Glomerular endothelial cell (primary cell): Measurements from ENCODE around the gene UNC119. TPM values are rescaled to one million over a fixed set of nuclear protein-coding genes. Genes with fewer than 3 reads are reported as not detected.

Experiments used
- DNase-seq: peaks from one replicate; pipeline ENCODE4 v3.0.0-alpha.2; 2011; ENCODE audit warnings: low read depth, low spot score; ENCODE audit errors: extremely low read depth
- total RNA-seq: library from RNA; depleted of rRNA; stranded (reverse); fragments of >200 nt; gene quantifications from 2 replicates; pipeline ENCODE4 v1.2.3, GENCODE V29; 2015

Gene UNC119
- total RNA-seq, 1 donor from 2014 or later: 38.0 TPM

- DNase-seq: no peak
Observed at GRCh38 chr17:28545141-28545503, 7.3 kb downstream of the UNC119 start.

DNA sequence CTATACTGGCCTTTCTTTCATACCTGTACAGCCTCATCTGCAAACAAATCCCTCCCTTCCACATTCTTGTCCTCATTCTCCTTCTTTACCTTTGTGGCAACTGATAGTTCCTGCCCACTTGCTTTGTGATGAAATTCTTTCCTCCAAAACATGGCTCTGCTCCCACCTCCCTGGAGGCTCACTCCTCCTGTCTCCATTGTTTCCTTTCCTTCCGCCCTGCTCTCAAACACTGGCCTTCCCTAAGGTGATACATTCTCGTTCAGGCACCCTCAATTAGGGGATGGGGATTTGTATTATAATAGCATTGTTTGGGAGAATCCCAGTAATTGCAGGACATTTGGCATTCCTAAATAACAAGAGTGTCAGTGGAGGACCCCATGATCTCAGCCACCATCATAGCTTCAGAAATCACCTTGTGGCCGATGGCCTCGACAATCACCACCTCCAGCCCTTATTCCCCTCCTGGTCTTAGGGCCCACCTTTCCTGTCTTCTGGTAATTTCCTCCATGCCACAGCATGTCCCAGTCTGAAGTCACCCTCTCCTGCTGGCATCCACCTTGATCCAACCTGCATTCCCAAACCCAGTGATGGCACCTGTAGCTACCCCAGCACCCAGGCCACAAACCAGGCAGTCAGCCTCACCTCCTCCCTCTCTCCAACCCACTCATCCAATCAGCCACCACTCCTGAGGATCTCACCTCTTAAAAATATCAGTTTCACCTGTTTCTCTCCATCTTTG is 7.9 kb downstream of the UNC119 start:
- DNase-seq: no peak

DNA sequence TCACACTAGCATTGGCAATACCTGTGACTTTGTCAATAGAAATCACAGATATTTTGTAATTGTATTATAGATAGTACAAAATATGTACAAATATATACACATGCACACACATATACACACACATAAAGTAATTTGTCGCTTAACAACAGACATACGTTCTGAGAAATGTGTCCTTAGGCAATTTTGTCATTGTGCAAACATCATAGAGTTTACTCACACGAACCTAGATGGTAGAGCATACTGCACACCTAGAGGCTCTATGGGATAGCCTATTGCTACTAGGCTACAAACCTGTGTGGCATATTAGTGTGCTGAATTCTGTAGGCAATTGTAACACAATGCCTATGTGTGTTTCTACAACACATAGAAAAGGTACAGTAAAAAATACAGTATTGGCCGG is 11.0 kb downstream of the UNC119 start:
- no peak for DNase-seq

DNA sequence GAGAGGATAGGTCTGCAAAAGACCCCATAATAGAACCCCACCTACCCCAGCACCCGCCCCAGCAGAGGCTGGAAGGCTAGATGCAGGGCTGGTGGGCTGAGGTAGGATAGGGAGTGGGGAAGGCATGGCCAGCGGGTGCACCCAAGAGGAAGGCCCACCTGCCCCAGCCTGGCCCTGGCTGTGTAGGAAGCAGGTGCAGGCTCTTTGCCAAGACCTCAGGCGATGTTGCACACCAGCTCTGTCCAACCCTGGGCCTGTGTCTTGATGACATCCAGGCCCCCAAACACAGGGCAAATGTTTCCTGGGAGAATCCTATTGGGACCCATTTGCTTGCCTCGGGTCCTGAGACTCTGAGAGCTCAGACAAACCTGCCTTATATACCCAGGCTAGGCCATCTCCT is 12.2 kb downstream of the UNC119 start:
- no peak for DNase-seq

- DNase-seq: no peak
Observed at GRCh38 chr17:28538296-28538895, 14.0 kb downstream of the UNC119 start.

DNA sequence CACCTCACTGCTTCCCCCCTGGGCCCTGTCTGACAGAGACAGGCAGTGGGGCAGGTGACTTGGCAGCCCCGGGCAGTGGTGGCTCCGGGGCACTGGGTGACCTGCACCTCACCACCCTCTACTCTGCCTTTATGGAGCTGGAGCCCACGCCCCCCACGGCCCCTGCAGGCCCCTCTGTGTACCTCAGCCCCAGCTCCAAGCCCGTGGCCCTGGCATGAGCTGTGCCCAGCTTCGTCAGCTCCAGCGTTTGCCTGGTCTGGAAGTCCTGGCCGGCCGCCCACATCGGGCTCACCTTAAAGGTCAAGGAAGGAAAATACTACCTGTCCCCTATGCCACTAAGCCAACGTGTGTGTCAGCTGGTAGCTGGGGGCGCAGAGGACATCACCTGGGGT is 15.2 kb downstream of the UNC119 start:
- no peak for DNase-seq

DNA sequence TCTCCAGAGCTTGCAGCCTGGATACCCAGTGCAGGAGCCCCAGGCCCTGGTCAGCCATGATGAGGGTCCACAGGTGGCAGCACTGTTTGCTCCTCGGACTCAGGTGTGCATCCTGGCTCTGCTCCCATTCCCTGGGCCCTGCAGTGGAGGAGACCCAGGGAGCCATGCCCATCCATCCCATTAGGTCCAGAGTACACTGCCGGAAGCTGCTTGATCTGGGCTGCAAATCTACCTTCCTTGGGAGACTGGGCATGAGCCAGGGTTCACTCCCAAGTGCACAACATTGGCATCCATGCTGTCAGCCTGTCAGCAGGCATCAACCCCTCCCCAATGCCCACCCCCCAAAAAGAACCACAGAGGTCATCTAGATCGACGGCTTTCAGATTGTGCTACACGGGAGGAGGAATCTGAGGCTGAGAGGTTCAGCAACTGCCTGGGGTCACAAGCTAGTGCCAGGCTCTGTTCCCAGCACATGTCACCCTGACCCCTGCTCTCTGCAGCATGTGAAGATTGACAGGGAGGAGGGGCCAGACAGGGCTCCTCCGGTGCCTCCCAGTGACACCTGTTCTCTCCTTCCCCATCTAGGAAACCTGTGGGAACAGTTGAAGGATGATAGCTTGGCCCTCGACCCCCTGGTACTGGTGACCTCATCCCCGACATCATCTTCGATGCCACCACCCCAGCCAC is 15.7 kb downstream of the UNC119 start:
- no peak for DNase-seq

DNA sequence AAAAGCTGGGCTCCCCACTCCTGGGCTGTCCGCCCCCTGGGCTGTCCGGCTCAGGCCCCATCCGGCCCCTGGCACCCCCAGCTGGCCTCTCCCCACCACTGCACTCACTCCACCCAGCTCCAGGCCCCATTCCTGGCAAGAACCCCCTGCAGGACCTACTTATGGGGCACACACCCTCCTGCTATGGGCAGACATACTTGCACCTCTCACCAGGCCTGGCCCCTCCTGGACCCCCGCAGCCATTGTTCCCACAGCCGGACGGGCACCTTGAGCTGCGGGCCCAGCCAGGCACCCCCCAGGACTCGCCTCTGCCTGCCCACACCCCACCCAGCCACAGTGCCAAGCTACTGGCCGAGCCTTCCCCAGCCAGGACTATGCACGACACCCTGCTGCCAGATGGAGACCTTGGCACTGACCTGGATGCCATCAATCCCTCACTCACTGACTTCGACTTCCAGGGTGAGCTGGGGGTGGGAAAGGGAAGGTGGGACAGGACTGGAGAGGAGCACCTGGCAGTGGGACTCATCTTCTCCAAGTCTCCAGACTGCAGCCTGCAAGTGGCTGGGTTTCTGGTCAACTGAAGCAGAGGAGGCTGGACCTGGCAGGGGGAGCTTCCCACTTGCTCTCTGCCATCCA is 17.6 kb downstream of the UNC119 start:
- no peak for DNase-seq

DNA sequence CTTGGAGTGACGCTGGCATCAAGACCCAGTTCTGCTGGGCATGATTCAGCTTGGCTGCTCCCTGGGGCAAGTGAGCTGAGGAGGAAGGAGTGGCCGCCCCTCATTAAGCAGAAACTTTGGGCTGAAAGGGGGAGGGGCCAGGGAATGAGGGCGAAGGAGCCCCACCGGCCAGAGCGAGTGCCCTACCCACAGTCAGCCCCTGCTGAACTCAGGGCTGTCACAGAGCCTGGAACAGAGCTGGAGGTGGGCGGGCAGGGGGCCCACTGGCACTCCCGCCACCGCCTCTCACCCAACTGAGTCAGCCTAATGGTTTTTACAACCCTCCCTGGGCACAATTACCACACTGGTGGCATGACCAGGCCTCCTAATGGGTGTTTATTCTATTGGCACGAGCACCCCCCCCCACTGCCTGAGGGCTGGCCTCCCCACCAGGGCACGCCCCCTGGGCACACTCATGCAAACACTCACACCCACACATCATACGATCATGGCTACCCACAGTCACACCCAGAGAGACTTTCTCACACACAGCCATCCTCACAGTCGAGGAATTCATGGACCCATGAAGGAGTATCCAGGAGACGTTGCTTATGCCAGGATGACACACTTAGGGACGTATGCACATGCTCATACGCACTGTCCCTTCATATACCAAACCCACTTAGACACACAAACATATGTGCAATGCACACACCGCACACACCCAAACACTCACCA is 19.2 kb downstream of the UNC119 start:
- no peak for DNase-seq

GRCh38 chr17:28532050-28532960 is 20.1 kb downstream of the UNC119 start:
- no peak for DNase-seq

DNA sequence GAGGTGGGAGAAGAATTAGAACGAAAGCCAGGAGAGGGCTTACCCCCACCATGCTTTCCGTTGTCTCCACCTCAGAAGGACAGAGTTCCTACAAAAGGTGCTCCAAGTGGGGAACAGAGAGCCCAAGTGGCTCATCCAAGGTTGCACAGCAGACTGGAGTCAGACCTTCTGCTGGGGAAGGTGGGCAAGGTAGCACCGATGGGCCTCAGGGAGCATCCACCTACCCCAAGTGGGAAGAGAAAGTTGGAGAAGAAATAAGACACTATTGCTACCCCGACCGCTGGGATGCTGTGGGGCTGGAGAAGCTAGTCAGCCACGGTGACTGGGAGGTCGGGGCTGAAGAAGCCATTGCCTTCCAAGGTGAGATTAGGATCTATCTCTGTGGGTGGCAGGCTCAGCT is 21.5 kb downstream of the UNC119 start:
- DNase-seq: no peak

GRCh38 chr17:28530250-28530649 is 22.2 kb downstream of the UNC119 start:
- DNase-seq: no peak

DNA sequence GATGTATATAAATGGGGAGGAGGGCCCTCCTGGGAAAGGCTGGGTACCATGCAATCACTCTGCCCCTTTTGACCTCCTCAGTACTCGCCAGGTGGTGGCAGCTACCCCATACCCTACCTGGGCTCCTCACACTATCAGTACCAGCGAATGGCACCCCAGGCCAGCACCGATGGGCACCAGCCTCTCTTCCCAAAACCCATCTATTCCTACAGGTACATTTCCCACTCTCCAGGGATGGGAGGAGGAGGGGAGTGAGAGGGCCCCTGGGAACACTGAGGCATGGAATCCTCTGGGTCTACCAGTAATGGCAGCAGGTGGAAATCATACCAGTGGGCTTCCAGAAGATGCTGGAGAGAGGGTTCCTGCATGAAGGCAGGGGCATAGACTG is 23.4 kb downstream of the UNC119 start:
- no peak for DNase-seq

DNA sequence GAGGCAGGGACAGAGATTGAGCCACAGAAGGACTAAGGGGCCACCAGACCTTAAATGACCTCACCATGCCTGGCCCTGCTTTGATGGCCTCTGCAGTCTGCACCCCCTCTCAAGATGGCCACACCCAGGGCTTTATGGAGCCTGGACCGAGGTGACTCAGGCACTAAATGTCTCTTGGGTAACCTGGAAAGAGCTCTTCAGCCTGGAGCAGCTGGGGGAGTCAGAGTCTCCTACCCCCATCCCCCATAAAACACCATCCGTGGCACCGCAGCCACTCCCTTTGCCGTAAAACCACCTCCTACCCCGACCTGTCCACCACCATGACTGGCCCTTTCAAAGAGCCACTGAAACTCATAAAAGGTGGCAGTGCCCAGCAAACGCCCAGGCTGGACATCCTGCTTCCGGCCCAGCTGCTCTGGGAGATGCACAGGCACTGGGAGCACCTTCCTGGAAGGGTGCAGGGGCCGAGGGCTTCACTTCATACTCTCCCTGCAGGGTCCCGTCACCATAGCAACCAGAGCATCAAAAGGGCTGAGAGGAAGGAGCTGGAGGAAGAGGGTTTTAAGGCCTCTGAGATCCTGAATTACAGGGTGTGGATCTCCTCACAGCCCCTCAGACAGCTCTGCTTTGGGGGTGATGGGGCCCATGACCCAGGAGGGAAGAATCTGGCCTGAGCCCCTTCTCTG is 24.0 kb downstream of the UNC119 start:
- no peak for DNase-seq

GRCh38 chr17:28527859-28528258 is 24.6 kb downstream of the UNC119 start:
- DNase-seq: no peak

DNA sequence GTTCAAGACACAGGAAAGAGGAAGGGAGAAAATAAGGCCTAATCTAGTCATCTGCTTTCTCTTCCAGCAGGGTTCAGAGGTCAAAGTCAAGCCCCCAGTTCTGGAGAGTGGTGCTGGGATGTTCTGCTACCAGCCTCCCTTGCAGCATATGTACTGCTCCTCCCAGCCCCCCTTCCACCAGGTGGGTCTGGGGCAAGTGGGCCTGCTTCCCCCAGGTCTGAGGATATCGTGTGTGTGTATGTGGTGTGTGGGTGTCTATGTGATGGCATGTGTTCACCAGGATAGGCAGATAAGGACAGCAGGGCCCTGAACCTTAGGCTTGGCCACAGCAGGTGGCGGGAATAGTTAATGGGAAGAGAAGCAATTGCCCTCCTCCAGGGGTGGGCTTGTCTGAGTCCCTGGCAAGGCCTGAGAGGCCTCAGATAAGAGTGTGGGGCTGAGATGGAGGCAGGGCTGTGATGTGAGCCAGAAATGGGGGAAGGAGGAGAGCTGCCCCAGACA is 25.2 kb downstream of the UNC119 start:
- DNase-seq: no peak

- no peak for DNase-seq
Observed at GRCh38 chr17:28526381-28526780, 26.0 kb downstream of the UNC119 start.

DNA sequence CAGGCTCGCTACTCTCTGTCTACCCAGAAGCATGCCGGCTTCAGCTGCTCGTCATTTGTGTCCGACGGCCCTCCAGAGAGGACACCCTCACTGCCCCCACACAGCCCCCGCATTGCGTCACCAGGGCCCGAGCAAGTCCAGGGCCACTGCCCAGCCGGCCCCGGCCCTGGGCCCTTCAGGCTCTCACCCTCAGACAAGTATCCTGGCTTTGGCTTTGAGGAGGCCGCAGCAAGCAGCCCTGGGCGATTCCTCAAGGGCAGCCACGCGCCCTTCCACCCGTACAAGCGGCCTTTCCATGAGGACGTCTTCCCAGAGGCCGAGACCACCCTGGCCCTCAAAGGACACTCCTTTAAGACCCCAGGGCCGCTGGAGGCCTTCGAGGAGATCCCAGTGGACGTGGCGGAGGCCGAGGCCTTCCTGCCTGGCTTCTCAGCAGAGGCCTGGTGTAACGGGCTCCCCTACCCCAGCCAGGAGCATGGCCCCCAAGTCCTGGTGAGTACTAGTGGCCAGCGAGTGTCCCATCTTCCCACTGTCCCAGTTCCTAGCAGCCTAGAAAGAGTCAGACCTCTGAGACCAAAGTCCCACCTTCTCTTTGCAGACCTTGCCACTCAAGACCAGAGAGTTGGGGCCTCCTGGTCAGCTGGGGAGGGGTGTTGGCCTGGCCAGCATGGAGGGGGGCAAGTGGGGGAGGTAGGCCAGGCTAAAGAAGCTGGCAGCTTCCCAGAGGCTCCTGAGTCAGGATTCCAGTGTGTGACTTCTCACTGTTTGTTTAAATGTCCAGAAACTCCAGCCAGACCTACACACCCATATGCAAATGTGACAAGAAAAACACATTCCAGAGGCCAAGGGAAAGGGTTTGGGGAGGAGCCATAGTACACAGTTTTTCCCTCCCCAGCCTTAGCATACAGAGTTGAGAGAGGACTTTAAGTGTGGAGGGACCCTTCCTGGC is 27.7 kb downstream of the UNC119 start:
- no peak for DNase-seq
